ENCODE measurements around the gene FAM110A. TPM values are rescaled to one million over a fixed set of nuclear protein-coding genes. Genes with fewer than 3 reads are reported as not detected.
"Not testable (repeated sequence)": the region's sequence is repeated elsewhere in the genome, so short reads cannot be mapped to it uniquely, and the experiment has no call there.

FAM110A gene
- total RNA-seq, 1 experiment from 2014 or later: 12.6 TPM

GRCh38 chr20:873875-874607 is 40.5 kb downstream of the FAM110A start:
- no peak for DNase-seq (ENCODE audit: low read depth)

DNA sequence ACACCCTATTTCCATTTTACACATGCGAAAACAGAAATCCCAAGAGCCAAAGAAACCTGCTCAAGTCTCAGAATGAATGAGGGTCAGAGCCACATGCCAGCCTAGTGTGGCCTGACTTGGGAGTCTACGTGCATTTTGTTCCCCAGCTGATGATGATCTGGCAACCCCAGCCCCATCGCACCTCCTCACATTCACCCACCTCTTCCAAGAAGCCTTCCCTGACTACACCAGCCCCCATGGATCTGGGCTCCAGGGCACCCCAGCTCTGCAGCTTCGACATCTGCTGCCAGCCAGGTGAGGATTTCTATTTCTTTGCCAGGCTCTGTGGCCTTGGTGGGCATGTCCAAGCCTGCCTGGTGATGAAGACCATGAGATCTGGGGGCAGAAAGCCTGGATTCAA is 41.6 kb downstream of the FAM110A start:
- no peak for DNase-seq (ENCODE audit: low read depth)

- no peak for DNase-seq (ENCODE audit: low read depth)
These were observed 44.3 kb downstream of the FAM110A start for GRCh38 chr20:877814-878213.

DNA sequence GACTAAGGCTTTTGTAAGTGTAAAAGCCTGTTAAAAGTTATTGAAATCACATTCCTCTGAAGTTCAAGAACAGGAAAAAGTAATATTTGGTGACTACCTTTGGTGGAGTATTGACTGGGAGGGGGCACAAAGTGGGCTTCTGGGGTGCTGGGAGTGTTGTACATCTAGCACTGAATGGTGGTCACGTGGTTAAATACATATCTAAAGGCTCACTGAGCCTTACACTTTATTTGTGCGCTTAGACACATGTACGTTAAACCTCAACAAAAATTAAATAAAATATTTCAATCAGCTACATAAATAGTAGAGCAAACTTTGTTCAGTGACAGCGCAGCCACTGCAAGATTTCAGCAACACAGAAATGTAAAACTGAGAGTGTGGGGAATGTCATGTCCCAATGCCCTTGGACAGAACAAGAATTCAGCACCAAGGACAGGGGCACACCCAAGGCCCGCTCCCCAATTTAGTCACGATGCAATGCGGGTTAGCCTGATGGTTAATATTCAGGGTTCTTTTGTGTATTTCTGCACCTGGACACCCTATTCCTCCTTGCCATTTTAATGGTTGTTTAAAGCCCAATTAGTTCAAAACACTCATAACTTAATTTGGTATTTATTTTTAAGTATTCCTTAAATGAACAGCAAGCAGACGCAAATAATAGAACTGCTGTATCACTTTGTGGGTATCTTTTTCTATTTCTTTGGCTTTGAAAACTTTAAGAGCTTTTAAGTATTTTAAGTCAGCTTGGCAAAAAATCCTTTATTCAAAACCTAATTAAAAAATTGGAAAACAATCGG is 45.2 kb downstream of the FAM110A start:
- peak; percentile 56 for DNase-seq (ENCODE audit: low read depth)

DNA sequence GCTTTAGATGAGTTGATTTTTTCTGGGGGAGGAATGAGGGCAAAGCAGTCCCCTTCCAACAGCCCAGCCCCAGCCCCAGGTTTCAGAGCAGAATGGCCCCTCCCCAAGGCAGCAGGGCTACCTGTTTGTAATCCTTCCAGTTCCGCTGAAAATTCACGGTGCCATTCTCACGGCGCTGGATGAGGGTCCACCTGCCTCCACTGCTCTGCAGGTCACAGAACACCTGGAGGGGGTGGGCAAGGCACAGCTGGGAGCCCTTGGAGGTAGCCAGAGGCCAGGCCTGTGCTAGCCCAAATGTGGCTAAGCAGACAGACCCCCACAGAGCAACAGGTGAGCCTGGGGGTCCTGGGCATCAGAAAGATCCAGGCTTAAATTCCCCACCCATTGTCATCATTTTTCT is 46.1 kb downstream of the FAM110A start:
- DNase-seq (ENCODE audit: low read depth): no peak

GRCh38 chr20:881051-881782 is 47.7 kb downstream of the FAM110A start:
- DNase-seq (ENCODE audit: low read depth): peak; percentile 74

DNA sequence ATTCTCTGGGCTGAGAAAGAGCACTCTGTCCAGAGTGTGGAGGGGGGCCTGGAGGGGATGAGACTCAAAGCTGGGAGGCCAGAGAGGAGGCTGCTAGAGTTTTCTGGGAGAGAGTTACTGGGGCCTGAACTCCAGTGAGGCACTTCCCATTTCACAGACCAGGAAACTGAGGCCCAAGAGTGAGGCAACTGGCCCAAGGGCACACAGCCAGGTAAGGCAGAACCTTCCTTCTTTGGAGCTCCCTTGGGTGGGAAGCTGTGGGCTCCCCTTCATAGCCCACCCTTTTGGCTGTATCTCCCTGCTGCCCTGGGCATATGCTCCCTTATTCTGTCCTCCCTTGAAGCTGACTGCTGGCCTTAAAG is 48.2 kb downstream of the FAM110A start:
- DNase-seq (ENCODE audit: low read depth): no peak

- peak; percentile 32 for DNase-seq (ENCODE audit: low read depth)
These were observed 51.8 kb downstream of the FAM110A start for GRCh38 chr20:884983-885952.

GRCh38 chr20:887137-887536 is 53.6 kb downstream of the FAM110A start:
- DNase-seq (ENCODE audit: low read depth): no peak

GRCh38 chr20:888057-888456 is 54.5 kb downstream of the FAM110A start:
- DNase-seq (ENCODE audit: low read depth): no peak

- DNase-seq (ENCODE audit: low read depth): no peak
These were observed 55.6 kb downstream of the FAM110A start for GRCh38 chr20:889106-889505.

DNA sequence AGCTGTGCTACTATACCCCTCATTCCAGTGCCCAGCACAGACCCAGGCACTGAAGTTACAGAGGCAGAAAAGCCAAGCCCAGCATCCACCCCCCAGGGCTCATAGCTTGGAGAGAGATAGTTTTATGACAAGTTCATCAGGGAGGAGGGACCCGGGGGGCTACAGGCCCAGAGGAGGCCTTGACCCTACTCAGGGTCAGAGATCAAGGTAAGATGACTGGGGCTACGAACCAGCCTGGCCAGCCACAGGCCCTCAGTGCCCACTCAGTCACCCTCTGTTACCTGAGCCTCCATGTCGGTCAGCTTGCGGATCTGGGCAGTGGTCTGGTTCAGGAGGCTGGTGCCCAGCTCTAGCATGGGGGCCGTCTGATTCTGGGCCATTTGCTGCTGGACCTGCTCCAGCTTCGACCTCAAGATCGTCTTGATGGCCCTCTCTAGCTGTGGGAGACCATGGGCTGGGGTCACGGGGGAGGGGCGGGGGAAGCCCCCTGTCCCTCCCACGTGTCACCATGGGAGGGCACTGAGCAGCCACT is 56.5 kb downstream of the FAM110A start:
- DNase-seq (ENCODE audit: low read depth): no peak

- no peak for DNase-seq (ENCODE audit: low read depth)
These were observed 57.1 kb downstream of the FAM110A start for GRCh38 chr20:890666-891057.

DNA sequence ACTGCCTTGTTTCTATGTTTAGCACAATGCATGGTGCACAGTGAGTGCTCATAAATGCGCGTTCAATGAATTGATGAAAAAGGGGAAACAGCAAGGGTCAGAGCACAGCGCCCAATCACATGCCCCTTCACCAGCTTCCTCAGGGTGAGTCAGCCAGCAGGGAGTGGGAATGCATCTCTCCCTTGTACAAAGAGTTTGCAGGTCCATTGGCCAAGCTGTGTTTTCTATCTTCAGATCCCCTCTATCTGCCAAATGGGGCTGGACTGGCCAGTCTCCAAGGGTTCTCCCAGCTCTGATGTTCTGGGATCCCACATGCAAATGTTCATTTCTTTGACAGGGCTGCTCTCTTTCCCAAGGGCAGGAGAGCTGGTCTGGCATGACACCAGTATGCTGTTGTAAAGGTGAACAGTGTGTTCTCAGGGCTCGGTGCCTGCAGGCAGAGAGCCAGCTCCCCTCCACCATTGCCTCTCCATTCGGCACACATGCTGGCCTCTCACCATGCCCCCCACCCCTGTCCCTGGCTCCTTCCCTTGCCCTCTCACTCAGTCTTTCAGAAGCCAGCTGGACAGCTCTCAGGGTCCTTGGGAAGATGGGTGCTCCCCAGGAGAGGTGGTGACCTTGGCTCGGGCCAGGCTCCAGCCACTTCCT is 57.7 kb downstream of the FAM110A start:
- no peak for DNase-seq (ENCODE audit: low read depth)

DNA sequence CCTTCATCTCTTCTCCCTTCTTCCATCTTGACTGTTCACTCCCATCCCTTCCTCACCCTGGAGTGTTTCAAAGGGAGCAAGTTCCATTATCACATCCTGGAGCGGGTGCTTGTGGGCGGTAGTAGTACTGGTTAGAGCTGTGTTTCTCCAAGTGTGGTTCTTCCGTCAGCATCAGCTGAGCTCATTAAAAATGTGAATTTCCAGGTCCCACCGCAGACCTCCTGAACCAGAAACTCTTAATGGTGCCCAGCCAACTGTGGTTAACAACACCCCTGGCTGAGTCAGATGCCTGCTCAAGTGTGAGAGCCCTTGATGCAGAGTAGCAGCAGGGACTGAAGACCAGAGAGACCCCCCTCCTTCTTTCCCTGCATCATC is 58.2 kb downstream of the FAM110A start:
- DNase-seq (ENCODE audit: low read depth): peak; percentile 28

- not testable (repeated sequence) for DNase-seq (ENCODE audit: low read depth)
These were observed 58.9 kb downstream of the FAM110A start for GRCh38 chr20:892371-892770.

All from RPMI7951 (cell line).